OCI-LY7 (cell line): ENCODE measurements around the gene CDCP2.

Source experiments
- EZH2phosphoT487 ChIP-seq: fragments of 200-600 bp; sonication (generic); IDR thresholded peaks from 2 replicates; pipeline ENCODE4 v1.6.1; 2018; ENCODE audit warnings: low read depth, borderline replicate concordance, mild to moderate bottlenecking, mixed run types, antibody characterized with exemption, low read length, moderate library complexity, mixed read lengths
- TF ChIP-seq, protein P1 (sequence below): fragments of 200-600 bp; sonication (generic); conservative IDR thresholded peaks from 2 replicates; pipeline ENCODE4 v1.5.1; 2014; ENCODE audit warnings: mild to moderate bottlenecking, antibody characterized with exemption, low read length, moderate library complexity, mixed read lengths

DNA sequence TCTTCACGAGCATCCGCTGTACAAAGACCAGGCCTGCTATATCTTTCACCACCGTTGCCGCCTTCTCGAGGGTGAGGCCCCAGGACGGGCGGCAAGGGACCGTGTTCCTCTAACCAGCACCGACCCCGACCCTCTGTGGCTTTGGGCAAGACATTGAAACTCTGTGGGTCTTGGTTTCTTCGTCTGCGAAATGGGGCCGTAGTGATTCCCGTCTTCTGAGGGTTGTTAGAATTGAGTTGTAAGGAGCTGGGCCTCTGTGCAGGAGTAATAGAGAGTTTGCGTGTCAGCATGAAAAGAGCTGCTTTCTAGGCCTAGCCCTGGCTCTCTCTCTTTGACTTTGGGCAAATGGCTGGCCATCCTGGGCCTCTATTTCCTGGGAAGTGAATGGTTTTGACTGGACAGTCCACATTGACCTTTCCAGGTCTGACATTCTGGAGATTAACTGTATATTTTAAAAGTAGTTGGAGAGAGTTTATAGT, 47.8 kb upstream of the CDCP2 start:
- TF ChIP-seq, protein P1, sequence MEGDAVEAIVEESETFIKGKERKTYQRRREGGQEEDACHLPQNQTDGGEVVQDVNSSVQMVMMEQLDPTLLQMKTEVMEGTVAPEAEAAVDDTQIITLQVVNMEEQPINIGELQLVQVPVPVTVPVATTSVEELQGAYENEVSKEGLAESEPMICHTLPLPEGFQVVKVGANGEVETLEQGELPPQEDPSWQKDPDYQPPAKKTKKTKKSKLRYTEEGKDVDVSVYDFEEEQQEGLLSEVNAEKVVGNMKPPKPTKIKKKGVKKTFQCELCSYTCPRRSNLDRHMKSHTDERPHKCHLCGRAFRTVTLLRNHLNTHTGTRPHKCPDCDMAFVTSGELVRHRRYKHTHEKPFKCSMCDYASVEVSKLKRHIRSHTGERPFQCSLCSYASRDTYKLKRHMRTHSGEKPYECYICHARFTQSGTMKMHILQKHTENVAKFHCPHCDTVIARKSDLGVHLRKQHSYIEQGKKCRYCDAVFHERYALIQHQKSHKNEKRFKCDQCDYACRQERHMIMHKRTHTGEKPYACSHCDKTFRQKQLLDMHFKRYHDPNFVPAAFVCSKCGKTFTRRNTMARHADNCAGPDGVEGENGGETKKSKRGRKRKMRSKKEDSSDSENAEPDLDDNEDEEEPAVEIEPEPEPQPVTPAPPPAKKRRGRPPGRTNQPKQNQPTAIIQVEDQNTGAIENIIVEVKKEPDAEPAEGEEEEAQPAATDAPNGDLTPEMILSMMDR, result no peak
- no peak for TF ChIP-seq EZH2phosphoT487
